Liver (tissue), 3 donors: Measurements from ENCODE around the gene GRK5.

Experiments used
- CTCF ChIP-seq: fragments of 150-350 bp; IDR thresholded peaks from 2 replicates; pipeline ENCODE4 v1.5.1; 2017; ENCODE audit warnings: improper control_type of control experiment, low read depth, low read length; ENCODE audit not compliant: missing input control
- FOXA1 ChIP-seq: IDR thresholded peaks from 2 replicates; pipeline ENCODE4 v1.6.1; 2016; ENCODE audit warnings: antibody characterized with exemption
- JUND ChIP-seq, 2 donors: IDR thresholded peaks; 2 replicates each; pipeline ENCODE4 v1.6.1; 2016; ENCODE audit warnings: antibody characterized with exemption in 2 of 2
- MAX ChIP-seq: IDR thresholded peaks from 2 replicates; pipeline ENCODE4 v1.6.1; 2016; ENCODE audit warnings: antibody characterized with exemption
- NR2F2 ChIP-seq: IDR thresholded peaks from 2 replicates; pipeline ENCODE4 v1.6.1; 2016; ENCODE audit warnings: antibody characterized with exemption
- RAD21 ChIP-seq, 2 donors: IDR thresholded peaks; 2 replicates each; pipeline ENCODE4 v1.6.1; 2016; ENCODE audit warnings: antibody characterized with exemption in 2 of 2, mild to moderate bottlenecking in 2 of 2
- TAF1 ChIP-seq: conservative IDR thresholded peaks from 2 replicates; pipeline ENCODE4 v1.6.1; 2016; ENCODE audit warnings: antibody characterized with exemption, mild to moderate bottlenecking
- YY1 ChIP-seq: IDR thresholded peaks from 2 replicates; pipeline ENCODE4 v1.6.1; 2016; ENCODE audit warnings: antibody characterized with exemption, mild to moderate bottlenecking
- ZBTB33 ChIP-seq: IDR thresholded peaks from 2 replicates; pipeline ENCODE4 v1.6.1; 2016; ENCODE audit warnings: antibody characterized with exemption
- donor health status: healthy.
- donor health status: healthy.

GRCh38 chr10:119375574-119376272 lies 168.4 kb downstream of the GRK5 start:
- TF ChIP-seq CTCF (no peak), NR2F2 (no peak), TAF1 (no peak), ZBTB33 (no peak), JUND (IDR thresholded peaks at IDR 0.05) (no peak), YY1 (no peak), RAD21 (IDR thresholded peaks at IDR 0.05) (no peak), MAX (no peak), FOXA1 (no peak)
